NCI-H82 treated with DMSO at 0.1 percent for 48 hours (cell line): ENCODE results near the gene CTNND2.

Source experiments
- DNase-seq: peaks from one replicate; lab custom pipeline; 2025; ENCODE audit not compliant: unreplicated experiment; lab: John Stamatoyannopoulos, UW

Gene CTNND2

DNA sequence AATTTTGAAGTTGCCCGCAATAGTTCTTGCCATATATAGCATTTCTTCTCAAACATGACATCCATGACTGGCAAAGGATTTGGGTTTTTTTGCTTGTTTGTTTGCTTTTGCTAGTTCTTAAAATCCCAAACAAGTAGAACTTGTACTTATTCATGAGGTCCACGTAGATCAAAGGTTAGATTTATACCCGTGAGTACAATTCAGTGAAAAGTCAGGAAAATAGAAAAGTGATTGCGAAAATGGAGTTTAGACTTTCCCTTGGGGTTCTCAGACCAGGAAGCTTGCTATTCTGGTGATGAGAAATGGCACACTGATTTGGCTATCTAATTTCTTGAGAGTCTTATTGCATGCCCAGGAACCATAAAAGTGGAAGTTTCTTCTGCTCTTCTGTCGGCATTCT is 304.7 kb downstream of the CTNND2 start:
- no peak for DNase-seq

DNA sequence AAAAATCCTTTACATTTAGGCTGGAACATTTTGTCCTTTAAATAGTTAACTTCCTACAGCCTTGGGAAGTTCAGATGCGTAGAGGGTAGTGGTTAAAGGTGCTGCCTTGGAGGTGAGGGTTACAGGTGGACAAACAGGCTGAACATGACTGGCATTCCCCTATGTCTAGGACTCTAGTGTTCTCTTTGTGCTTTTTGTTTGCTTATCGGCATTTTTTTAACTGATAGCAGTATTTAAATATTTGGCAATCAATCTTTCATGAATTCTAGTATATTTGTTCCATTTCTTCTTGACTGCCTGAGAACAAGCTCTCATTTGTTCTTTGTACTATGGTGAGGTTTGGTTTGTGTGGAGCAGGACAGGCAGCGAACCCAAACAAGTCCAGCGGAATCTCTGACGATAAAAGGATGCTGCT is 307.6 kb downstream of the CTNND2 start:
- DNase-seq: no peak

DNA sequence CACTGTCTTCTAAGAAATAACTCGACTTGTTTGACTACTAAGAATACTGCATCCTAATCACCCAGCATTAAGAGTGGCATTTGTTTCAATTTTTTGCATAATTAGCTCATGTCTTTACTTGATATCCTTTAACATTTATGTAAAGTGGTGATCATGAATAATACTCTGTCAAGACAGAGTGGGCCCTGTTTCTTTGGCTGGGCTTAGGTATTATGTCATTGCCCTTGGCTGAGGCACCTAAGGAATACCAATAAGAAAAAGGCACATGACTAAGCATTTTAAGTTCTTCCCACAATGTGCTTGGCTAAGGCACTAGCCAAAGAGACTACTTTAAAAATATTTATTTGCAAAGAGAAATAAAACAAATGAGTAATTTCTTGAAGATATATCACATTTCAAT is 308.1 kb downstream of the CTNND2 start:
- DNase-seq: no peak

DNA sequence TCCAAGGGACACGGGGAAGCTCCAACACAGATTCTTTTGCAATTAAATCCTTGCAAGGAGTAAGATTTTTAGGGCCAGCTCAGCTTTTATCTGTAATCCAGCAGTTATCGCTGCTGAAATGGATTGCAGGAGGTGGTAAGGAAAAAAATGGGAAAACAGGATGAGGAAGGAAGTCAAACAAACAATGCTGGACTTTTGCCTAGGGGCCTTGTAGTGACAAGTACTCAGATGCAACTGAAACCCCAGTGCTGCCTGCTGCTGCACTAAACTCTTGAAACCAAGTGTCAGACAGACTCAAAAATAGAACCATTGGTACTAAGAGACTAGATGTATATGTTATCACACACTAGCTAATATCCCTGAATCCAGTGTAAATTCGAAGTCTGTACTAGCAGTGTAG is 309.2 kb downstream of the CTNND2 start:
- no peak for DNase-seq

DNA sequence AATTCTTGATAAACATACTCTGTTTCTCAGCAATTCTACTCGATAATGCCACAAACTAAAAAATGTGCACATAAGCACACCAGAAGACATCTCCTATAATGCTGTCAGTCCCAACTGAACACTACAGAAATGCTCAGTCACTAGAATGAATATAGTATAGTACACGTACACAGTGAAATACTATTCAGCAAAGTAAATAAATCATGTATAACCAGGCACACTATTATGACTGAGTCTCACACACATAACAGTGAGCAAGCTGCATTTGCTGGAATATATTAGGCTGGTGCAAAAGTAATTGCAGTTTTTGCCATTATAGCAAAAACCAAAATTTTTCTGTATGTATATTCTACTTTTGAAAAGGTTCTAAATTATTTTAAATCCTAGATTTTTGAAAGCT is 310.2 kb downstream of the CTNND2 start:
- DNase-seq: no peak

DNA sequence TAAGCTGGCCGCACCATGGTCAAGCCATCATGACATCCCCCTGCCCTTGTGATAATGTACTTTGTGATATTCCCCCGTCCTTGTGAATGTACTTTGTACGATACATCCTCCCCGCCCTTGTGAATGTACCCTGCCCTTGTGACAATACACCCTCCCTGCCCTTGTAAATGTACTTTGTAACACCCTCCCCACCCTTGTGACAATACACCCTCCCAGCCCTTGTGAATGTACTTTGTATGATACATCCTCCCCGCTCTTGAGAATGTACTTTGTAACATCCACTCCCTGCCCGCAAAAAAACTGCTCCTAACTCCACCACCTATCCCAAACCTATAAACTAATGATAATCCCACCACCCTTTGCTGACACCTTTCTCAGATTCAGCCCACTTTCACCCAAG is 313.8 kb downstream of the CTNND2 start:
- DNase-seq: no peak

DNA sequence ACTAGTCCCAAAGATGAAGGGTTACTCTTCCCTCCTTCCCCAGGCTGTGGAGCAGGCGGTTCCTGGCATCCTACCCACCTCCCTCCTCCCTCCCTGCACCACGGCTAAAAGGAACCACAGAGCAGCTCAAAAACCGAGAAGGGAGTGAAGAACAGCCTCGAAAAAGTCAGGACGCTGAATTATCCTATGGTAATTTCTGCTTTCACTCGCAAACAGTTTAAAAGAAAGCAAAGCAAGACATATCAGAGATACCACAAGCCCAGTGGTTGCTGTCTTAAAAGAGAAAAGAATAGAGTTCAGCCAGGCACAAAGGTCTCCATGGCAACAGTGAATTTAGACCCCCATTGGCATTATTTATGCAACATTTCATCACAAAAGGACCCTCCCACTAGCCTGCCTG is 315.4 kb downstream of the CTNND2 start:
- DNase-seq: no peak

DNA sequence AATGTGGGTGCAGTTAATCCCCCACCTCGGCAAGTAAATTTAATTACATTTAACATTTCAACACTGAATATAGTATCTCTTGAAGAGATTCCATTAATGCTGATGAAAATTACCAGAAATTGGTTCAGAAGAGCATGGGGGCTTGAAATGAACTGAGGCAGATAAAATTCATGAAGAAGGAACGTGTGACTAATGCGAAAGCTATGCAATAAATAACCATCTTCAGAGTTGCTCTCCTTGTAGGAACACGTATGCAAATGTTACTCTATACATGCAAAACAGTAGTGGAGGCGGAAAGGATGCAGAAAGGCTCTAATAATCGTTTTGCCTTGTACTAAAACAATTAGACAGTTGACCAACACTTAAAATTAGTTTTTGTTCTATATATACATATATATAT is 320.2 kb downstream of the CTNND2 start:
- DNase-seq: no peak

DNA sequence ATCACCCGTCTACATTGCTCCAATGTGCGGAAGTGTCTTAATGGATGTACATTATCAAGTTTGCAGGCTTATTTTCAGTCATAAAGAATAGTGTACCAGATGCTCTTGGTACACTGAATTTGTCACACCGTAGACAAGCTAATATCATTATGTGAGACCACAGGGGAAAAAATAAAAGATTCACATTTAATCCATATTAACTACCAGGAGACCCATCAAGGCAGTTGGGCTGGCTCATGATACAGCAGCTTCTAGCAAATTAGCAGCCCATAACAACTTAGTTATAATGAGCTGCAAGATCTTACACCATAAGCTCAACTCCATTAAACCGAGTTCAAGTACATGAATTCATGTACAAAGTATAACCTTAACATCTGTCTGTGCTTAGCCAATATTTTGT is 324.9 kb downstream of the CTNND2 start:
- no peak for DNase-seq

DNA sequence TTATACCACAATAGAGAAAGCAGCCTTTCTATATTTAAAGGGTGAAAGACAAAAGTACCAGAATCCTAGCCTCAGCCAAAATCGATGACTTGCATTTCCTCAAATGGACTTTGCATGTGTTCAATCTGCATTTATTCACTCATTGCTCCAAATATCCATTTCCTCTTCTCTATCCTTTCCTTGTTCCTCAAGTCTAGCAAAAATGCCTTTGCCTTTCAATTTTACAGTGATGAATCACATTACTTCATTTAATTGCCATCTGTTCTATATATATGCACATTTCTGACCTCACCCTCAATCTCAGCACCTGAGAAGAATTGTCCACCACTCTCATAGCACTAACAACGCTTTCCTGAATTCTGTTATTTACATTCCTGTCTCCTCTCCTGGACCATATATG is 329.5 kb downstream of the CTNND2 start:
- DNase-seq: no peak

DNA sequence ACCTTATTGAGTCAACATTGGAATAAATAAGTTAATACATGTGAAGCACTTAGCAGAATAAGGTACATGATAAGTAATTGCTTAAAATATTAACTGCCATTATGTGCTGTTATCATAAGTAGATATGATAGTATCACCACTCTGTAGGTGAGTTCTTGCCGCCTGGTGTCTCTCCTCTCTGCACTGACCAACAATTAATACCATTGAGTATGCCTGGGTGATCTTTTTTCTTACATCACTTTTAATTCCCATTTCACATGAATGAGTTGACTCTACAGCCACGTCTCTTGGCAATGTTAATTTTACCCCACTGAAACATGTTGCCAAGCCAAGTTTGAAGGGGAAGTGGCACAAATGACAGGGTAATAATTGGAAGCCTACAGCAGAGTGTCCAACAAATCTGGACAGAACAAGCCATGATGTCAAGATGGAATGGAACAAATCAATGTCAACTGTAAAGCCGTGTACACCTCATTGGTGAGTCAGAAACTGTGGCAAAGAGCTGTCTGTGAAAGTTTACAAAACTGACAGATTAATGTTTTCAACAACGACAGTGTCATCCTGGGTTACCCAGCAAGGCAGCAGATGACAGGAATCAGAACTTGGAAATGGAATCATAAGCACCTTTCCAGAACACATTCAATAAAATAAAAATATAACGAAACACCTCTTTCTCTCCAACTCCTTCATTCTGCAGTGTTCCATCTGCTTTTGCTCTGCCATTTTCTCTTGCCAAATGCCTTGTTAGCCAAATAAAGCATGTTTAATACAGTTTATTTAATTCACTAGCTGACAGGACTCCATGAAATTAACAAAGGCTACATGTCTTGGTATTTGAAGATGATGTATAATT is 330.9 kb downstream of the CTNND2 start:
- DNase-seq: no peak

DNA sequence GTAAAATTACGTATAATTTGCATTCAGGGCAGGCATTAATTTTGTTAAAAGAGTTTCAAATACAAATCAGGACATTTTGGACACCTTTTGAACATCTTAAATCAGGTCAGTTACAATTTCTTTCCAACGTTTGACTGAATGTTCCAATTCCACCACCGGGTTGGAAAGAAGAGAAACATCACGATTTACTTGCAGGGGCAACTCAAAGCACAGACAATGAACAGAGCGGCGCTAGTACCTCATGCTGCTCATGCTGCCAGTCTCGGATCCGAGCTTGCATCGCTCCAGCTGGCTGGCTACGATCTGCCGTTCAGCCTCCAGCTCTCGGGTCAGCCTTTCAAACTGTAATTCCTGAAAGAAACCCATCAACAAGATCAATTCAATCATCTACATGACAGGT is 339.5 kb downstream of the CTNND2 start:
- DNase-seq: no peak

DNA sequence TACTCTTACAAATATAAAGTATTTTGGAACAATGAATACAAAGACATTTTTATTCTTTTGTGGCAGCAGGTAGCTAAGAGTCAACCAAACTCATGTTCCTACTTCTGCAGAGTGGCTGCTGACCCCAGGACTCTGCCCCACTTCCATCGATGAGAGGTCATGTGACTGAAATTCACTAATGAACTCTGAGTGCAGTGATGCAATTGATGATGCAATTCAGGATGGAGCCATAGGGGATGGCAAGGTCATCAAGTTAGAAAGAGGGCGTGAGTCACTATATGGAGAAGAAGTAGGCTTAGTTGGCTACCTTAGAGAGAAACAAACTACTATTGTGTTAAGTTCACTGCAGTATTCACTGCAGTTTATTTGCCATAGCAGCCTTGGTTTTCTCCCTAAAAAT is 340.4 kb downstream of the CTNND2 start:
- no peak for DNase-seq

DNA sequence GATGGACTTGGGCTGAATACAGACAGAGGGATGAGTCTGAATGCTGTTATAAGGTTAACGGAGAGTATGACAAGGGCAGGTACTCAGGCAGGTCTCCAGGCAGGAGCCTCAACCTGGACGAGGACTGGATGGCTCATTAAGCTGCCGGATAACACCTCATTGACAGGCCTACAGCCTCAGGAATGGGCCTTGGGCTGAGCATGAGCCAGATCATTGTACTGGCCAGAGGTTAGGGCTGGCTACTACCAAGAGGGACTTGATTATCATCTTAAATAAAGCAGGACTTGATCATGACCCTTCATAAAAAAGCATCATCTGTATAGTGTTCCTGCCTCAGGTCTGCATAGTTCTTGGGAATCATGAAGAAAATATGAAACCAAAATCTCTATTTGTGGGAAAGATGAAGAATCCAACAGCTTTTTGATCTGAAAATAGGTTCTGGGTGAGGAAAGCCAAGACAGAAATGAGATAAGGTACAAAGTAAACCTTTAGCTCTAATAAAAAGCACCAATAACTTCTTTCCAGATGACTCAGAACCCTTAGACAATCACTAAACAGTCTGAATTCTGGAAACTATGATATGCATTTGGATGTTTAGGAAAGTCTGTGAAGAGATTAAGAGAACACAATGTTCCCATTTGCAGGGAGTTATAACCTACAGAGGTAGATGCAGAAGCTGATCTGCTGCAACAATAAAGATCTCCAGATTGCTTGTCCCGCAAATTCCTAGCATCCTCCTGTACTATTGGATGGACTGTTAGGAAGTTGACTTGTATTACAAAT is 343.1 kb downstream of the CTNND2 start:
- DNase-seq: no peak

DNA sequence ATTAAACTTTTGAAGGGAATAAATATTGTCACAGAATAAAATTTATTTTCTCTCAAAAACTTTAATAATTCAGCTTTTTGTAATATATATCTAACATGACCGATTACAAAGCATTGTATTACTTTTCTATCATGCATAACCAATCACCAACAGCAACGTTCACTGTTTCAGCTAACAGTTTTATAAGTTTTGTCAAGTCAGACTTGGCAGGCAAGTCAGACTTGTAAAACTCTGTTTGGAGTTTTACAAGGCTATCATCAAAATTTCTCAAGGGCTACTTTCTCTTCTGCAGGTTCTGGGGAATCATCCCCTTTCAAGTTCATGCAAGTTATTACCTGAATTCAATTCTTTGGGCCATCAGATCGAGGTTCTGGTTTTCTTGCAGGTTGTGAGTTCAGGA is 347.2 kb downstream of the CTNND2 start:
- DNase-seq: no peak

DNA sequence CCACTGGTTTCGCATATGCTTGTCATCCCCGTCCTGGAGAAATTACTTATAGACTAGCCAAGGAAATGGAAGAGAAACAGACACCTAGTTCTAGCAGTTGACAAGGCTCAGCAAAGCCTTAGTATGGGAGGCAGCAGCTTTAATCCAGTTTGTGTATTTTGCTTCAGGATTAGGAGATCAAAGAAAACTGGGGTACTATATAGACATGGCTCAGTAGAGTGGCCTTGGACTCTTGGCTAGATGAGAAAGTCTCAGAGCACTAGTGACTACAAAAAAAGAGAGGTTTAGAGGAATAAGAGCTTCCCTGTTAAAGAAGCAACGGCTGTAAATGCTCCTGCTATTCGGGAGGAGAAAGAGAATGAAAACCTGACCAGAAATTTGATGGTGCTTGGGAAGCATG is 349.1 kb downstream of the CTNND2 start:
- peak; percentile 10 for DNase-seq

DNA sequence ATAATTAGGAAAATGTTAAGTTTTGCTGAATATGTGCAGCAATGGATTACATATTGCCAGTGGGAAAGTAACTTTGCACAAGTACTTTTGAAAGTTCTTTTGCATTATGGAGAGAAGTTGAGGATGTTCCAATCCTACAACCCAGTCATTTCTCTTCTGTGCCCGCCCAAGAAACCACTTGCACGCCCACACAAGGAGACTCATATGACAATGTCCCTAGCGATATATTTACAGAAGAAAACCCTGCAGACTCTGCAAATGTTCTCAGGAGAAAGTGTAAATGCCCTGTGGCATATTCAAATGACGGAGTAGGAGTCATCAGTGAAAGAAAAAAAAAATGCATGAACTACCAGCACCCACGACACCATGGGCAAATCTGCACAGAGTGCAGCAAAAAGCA is 356.5 kb downstream of the CTNND2 start:
- DNase-seq: no peak

DNA sequence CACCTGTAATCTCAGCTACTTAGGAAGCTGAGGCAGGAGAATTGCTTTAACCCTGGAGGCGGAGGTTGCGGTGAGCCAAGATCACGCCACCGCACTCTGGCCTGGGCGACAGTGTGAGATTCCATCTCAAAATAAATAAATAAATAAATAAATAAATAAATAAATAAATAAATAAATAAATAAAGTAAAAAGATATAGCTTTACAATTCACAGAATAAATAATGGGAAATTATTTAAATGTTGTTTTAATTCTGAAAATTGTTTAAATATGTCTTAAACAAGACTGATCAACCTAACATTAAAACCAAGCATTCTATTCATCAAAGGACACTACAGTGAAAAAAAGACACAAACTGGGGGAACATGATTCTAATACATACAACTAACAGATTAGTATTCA is 357.1 kb downstream of the CTNND2 start:
- no peak for DNase-seq

DNA sequence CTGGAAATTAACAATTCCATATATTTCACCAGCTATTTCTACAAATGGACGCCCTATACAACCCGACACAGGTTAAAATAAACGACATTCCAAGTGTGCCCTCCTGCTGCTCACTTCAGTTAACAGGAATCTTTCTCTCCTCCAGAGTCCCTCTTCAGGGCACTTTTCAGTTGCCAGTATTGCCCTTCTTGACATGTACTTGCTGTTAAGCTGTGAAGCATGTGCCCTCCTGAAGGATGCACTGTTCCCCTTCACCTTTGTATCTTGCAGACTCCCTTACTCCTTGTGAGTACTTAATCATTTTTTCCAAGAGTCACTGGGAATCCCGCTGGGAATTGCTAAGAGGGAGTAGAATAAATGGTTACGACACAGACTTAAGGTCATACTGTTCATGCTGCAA is 364.1 kb downstream of the CTNND2 start:
- no peak for DNase-seq

DNA sequence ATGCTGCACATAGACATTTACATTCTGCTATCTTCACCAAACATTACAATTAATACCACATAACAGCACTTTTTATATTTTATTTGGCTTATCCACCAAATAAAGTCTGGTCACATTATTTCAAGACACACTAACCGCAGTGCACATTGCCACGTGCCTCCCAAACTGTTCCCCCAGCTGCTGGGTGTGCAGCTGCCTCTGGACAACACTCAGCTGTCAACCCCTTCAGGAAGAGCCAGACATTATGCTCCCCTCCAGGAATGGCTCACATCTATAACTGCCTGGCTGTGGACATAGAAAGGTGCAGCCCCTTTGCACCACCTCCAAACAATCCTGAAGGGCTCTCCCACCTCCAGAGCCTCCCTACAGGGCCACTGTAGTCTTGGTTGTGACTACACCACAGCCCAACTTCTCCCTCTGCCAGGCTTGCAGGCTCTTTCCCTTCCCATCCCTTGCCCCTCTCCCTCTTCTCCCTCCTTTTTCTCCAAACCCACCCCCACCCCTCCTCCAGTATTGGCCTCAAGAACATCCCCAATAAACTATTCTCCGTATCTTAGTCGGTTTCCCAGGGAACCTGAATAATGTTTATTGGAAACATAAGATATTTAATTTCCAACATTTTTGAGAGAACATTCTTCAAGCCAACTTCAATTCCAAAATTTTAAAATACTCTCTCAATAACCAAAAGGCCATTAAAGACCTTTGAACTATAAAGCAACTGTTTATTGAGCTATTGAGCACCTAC is 372.3 kb downstream of the CTNND2 start:
- DNase-seq: no peak

DNA sequence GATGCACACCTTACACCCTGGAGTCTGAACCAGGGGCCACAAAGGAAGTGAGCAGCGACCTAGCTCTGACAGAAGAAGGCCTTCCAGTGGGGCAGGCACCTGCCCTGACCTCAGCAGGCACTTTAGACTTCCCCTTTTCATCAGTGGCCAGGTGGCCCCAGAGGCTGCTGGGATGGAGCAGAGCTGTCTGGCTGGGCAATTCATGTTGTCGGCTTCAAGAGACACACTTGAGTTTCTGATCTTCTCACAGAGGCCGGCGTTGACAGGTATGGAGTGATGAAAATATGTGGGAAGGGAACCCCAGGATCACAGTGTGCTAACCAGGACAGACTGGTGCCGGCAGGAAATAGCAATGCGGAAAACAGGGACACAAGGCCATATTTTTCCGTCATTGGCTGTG is 375.5 kb downstream of the CTNND2 start:
- DNase-seq: no peak
